ENCODE measurements around the gene STK39.

DNA sequence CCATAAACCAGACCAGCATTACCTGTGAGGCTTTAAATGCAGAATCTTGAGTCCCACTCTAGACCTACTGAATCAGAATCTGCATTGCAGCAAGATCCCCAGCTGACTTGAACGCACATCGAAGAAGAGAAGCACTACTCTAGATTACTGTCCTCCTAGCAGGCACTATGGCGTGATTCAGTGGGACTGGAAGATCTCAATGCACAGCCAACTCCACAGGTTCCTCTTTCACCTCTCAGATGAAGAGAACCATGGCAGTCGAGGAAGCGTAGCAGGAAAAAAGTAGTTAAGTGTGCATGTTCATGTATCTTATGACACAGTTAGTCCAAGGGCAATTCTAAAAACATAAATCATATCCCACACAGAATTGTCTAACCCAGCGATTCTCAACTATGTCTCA, 97.4 kb downstream of the STK39 start:
- TF ChIP-seq, protein P1, sequence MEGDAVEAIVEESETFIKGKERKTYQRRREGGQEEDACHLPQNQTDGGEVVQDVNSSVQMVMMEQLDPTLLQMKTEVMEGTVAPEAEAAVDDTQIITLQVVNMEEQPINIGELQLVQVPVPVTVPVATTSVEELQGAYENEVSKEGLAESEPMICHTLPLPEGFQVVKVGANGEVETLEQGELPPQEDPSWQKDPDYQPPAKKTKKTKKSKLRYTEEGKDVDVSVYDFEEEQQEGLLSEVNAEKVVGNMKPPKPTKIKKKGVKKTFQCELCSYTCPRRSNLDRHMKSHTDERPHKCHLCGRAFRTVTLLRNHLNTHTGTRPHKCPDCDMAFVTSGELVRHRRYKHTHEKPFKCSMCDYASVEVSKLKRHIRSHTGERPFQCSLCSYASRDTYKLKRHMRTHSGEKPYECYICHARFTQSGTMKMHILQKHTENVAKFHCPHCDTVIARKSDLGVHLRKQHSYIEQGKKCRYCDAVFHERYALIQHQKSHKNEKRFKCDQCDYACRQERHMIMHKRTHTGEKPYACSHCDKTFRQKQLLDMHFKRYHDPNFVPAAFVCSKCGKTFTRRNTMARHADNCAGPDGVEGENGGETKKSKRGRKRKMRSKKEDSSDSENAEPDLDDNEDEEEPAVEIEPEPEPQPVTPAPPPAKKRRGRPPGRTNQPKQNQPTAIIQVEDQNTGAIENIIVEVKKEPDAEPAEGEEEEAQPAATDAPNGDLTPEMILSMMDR (IDR thresholded peaks at IDR 0.05), result no peak
- no peak for TF ChIP-seq POLR2A (IDR thresholded peaks at IDR 0.05)

Measured in lower leg skin (tissue), 3 donors.